Measurements from ENCODE around the gene LRFN5. TPM values are rescaled to one million over a fixed set of nuclear protein-coding genes. Genes with fewer than 3 reads are reported as not detected.
"Not testable (repeated sequence)": the region's sequence is repeated elsewhere in the genome, so short reads cannot be mapped to it uniquely, and the experiment has no call there.

The LRFN5 gene
- not detected for total RNA-seq

DNA sequence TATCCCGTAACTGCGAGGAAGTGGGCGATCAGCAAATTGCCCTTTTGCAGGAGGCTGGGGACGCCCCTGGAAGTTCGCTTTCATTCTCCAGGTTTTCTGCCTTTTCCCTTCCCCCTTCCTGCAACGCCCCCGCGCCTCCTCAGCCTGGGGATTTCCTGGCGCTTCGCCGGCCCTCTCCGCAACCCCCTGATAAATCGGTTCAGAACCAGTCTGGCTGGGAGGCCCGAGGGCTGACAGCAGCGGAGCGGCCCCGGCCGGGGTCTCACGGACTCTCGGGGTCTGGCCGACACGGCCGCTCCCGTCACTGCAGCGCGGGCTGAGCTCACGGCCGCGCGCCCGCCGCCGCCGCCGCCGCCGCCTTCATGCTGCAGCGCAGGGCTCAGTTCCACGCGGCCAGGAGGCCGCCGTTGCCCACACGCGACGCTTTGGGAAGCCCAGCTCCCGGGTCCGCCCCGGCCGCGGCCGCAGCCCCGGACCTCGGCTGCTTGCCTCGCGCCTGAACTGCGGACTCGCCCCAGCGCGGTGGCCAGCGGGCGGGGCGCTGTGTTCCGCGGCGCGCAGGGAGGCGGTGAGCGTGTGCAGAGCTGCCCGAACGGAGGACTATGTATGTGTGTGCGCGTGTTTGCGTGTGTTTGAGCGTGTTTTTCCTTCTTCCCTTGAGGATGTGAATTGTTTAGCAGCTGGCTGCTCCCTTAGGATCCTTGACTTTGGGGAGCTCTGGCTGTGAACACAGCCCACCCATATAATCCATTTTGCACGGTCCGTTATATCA, at the start of gene LRFN5:
LRFN5 (plus strand) TSS at position 345 of the 772 bp plus-strand sequence.
- POLR2A ChIA-PET: no interaction called here
- CTCF ChIA-PET: interaction anchor here (0.5 kb wide), 1 partner anchor 145 kb away, joined by 3 read pairs; no protein-coding TSS in a partner anchor

DNA sequence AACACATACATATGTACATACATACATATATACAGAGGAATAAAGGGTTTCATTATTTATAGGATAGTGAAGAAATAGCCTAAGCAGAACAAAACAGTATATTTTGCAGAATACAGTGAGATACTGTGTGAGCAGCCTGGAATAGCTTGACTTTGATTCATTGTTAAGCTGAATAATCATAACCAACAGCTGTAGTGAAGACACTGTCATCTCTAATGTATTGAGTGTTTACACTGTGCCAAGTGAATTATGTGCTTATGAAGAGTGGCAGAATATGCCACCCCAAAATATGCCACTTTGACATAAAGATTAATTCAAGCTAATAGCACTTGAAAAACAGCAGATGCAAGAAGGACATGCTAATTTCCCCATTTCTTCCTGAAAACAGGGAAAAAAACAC, 48.2 kb upstream of the LRFN5 start:
- CTCF ChIA-PET: no interaction called here
- POLR2A ChIA-PET: no interaction called here

DNA sequence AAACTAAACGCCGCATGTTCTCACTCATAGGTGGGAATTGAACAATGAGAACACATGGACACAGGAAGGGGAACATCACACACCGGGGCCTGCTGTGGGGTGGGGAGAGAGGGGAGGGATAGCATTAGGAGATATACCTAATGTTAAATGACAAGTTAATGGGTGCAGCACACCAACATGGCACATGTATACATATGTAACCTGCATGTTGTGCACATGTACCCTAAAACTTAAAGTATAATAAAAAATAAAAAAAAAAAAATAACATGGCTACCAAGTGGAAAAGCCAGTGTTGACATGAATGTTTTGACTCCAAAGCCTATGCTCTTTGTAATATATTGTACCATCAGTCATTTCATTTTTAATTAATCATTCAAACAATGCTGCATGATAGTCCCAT, 39.8 kb upstream of the LRFN5 start:
- POLR2A ChIA-PET: not testable (repeated sequence)

DNA sequence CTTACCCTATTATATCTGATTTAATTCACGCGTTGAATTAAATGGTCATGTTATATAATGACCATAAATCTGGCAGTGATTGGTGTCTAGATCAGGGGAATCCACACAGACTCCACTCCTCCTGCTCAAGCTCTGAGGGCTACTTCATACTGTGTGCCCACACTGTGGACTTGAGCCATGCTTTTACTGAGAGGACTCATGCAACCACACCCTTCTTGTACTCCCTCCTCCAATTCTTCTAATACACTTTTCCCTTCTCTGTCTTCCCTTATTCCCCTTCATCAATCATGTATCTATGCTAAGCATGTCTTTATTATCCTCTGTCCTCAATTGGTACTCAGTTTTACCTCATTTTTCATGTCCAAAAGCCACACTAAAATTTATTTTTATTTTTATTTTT, 37.7 kb upstream of the LRFN5 start:
- CTCF ChIA-PET: no interaction called here
- POLR2A ChIA-PET: no interaction called here

More for the DNA sequence above, 39.8 kb upstream of the LRFN5 start:
- CTCF ChIA-PET: not testable (repeated sequence)

DNA sequence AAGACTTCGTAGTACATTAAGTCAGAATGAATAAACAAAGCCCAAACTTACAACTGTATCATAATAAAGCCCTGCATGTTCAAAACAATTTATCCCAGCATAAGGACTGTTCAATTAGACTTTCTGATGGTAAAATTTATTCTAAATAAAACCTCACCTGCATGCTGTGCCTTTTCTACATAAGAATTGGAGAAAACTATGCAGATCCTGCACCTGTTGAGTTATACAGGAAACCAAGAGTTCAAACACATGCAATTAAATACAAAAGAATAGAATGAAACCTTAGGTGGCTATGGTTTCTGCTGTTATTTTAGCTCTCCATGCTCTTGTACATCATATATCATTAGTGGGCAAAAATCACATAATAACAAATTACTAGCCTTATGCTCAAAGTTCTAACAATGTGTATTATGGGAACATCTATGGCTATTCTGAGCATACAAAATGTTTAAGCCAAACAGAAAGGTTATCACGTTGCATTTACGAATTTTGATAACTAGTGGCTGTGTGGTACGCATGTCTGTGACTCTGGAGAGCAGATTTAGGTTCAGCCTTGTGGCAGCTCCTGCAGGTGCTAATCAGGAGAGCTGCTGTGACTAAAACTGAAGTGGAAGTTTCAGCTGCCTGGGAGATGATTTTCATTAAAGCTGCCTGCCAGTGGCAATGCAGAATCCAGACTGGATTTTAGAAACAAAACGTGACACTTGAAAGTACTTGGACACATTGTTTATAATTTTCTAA, 36.1 kb upstream of the LRFN5 start:
- ChIA-PET POLR2A (no interaction called here), CTCF (no interaction called here)

DNA sequence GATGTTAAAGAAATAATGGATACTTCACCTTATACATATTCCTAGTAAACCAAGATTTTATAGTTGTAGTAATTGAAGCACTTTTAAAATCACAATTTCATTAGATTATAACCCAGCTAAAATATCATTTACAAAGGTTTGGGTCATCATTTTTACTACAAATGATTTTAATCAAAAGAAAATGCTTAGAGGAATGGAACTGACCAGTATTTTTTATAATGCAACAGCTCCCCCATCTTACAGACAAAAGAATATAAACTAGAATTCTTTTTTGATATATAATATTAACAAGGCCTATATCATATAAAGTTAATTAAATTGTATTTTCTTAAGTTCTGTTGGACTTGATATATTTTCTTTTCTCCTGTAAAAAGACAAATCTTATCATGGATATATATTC, 20.4 kb upstream of the LRFN5 start:
- POLR2A ChIA-PET: no interaction called here
- CTCF ChIA-PET: no interaction called here

DNA sequence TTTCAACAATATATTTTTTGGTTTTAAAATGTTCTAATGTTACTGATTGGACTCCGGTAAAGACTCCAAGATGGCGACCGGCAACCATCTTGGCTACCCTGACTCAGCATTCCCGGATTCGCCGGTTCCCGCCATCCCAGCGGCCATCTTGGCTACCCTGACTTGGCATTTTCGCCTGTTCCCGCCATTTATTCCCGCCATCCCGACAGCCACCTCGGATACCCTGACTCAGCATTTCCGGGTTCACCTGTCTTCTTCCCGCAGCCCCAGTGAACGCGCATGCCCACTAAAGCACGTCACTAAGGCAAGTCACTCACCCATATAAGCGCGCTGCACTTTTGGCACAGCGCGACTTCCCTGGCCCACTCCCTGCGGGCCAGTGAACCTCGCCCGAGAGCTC, 9.0 kb upstream of the LRFN5 start:
- POLR2A ChIA-PET: no interaction called here
- CTCF ChIA-PET: no interaction called here

DNA sequence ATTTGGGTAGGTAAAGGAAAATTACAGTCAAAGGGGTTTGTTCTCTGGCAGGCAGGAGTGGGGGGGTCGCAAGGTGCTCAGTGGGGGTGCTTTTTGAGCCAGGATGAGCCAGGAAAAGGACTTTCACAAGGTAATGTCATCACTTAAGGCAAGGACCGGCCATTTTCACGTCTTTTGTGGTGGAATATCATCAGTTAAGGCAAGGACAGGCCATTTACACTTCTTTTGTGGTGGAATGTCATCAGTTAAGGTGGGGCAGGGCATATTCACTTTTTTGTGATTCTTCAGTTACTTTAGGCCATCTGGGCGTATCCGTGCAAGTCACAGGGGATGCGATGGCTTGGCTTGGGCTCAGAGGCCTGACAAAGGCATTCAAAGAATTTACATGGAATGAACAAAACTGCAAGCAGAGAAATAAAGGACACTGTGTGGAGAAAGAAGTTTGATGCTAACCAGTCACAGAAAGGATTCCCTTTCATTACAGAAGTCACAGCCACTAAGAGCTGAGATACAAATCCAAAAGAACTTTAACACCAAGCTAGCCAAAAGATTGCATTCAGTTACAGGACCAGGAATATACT, 6.8 kb upstream of the LRFN5 start:
- CTCF ChIA-PET: not testable (repeated sequence)

DNA sequence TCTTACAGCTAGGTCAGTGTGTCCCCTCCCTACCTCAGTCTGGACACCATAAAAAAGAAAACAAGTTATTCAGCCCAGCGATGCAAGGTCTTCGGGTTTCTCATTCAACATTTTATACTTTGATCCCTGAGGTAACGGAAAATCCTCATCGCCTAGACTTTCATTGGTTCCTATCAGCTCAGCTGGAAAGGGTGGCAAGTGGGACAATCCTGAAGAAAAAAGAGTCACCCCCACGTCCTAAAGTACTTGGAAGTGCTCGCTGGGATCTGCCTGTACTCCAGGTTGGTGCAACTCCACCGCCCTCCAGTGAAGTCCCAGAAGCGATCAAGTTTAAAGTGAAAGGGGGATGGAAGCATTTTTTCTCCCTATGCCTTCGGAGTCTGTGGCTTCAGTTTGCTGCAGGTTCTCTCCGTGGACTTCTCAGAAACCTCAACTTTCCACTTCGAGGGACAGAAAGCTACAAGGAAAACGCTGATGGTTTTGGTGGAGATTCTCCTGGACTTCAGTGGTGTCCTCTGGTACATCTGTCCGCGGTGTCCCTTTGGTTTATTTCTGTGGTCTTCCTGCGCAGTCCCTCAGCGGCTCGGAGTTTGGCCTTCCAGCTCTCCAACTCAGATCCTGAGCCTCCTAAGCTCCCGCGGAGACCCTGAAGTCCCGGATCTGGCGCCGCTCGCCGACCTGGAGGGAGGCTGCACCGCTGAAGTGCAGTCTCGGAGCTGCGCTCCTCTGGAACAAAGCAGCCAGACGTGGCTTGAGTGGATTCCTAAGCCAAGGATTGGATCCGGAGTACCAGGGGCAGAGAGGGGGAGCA, 1.8 kb upstream of the LRFN5 start:
- POLR2A ChIA-PET: no interaction called here

More for the DNA sequence above, 6.8 kb upstream of the LRFN5 start:
- POLR2A ChIA-PET: not testable (repeated sequence)

DNA sequence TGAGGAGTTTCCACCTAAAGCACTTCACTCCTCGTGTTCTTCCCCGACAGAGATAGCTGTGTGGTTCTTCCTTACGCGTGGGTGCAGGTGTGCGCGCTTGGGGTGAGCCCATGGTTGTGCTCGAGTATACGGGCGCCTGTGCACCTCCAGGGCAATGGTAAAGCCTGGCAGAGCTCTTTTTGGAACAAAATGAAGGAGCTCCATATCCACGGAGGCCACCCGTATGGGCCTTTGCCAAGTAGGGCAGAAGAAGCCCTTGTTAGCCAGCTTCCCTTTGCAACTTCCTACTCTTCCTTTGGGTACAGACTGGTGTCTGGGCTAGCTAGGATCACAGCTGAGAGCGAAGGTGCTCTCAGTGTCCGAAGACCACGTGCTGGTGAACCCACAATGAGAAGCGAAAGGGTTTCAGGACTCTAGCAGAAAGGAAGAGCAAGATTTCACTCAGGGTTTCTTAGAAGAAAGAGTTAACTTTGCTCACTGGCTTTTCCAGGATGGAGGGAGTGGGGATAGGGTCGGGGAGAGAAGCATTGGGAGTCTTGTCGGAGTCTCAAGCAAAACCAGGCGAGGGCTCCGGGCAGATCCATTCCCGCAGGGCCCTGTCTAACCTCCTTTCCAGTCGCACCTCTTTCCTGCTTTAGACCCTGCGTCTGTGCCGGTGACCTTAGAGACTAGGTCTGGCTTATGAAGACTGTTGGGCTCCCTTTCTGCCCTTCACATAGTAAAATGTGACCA, 960 bp upstream of the LRFN5 start:
- ChIA-PET POLR2A (no interaction called here), CTCF (no interaction called here)

More for the DNA sequence above, 1.8 kb upstream of the LRFN5 start:
- CTCF ChIA-PET: no interaction called here

DNA sequence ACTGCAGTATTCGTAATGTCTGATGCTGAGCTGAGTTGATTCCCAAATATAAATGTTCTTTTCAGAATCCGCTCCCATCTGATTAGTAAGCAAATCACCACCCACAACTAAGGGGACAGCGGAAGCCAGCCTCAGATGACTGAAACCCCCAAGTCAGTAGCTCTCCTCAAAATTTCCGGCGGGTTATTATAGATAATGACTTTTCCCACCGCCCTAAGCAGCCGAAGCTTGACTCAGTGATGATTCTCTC, 469 bp upstream of the LRFN5 start:
- CTCF ChIA-PET: no interaction called here
- POLR2A ChIA-PET: no interaction called here

DNA sequence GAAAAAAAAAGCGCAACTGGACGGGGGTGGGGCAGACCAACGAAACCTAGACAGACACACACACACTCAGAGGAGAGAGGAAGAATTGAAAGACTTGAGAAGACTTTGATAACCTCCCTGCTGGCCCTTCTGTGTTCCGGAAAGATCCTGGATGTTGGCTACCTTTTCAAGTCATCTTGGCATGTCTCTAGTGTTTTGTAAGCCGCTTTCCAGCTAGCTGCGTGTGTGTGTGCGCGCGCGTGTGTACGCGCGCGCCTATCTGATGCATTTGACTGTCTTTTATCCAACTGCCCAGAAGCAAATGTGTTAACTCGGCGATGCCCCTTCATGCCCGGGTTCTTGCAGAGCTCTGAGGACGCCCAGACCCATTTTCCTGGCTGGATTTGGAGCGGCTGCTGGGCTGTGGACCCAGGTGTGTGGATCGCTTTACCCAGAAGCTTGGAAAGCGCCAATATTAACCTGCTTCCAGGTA, 664 bp downstream of the LRFN5 start:
- ChIA-PET CTCF (interaction anchor here (0.5 kb wide), 1 partner anchor 145 kb away, joined by 3 read pairs; no protein-coding TSS in a partner anchor), POLR2A (no interaction called here)

DNA sequence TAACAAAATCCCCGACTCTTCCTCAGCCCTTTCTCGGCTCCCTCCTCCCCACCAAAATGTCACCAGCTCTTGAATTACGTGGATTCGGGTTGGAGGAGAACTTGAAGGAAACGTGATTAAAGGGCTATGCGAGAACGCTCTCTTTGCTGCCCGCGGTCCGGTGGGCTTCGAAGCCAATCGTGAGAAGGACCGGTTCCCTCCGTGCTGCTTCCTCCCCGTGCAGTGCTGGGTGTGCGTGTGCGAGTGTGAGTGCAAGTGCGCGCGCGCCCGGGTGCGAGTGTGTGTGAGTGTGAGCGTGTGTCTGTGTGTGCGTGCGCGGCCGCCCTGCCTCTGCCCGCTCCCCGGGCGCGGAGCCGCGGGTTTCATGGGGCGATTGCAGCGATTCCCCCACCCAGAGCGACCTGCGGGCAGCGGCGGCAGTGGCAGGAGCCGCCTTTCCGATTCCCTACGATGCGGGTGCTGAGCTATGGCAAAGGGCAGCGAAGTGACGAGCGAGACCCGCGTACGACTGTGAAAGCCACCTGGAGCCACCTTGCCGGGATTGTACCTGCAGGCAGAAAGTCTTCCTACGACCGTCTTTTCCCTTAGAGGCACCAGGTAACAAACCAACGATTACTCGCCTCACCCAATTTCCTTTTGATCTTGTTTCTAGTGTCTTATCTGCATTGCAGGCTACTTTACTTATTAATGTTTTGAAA, 1.4 kb downstream of the LRFN5 start:
- ChIA-PET POLR2A (no interaction called here), CTCF (no interaction called here)

DNA sequence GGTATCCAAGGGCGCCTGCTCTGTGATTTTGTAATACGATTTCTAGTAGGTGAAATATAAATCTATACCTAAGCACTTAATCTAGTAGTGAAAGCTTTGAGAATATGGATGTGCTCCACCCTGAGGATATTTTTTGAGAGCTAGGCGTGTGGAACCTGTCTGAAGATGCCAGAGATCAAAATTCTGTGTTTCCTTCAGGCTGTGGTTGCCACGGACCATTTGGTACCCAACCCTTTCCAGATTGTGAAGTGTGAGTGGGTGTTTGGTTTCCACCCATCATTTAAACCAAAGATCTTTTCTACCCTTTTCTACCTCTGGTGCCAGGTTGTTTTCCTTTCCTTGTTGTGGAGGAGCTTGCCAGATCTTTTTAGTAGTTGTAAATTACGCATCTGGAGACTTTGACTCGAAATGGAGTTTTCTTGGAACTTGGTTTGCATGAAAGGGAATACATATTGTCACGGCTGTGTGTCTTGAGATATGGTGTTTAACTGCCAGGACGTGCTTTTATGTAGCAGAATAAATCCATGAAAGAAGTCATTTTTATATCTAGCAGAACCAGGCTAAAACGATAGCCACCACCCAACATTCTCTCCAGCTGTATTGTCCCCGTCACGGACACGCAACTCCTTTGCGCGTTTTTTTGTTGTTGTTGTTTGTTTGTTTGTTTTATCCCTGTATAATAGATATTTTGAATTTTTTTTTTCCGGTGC, 2.2 kb downstream of the LRFN5 start:
- CTCF ChIA-PET: interaction anchor here (0.7 to 1.4 kb wide), 2 partner anchors 8 to 28 kb away, joined by 3 read pairs; no protein-coding TSS in a partner anchor

DNA sequence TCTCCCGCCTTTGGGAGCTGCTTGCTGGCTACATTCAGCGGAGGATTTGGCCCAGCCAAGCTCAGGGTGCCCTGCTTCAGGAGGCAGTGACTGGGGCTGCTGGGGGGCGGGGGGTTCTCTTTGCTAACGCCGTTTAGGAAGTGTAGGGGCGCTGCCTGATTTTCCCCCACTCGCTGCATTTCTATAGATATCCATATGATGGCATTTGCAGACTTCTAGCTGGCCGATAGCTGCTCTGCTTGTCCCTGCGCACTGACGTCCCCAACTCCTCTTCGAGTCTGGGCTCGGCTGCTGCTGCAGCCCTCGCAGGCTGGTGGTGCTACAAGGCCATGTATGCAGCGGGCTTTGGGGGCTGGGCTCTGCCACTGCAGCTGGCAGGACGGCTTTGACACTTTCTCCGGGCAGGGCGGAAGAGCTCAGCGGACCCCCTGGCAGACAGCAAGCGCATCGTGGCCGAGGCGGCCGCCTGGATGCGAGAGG, 3.1 kb downstream of the LRFN5 start:
- ChIA-PET POLR2A (no interaction called here), CTCF (interaction anchor here (0.7 to 1.4 kb wide), 2 partner anchors 9 to 27 kb away, joined by 3 read pairs; no protein-coding TSS in a partner anchor)

More for the DNA sequence above, 2.2 kb downstream of the LRFN5 start:
- POLR2A ChIA-PET: no interaction called here

DNA sequence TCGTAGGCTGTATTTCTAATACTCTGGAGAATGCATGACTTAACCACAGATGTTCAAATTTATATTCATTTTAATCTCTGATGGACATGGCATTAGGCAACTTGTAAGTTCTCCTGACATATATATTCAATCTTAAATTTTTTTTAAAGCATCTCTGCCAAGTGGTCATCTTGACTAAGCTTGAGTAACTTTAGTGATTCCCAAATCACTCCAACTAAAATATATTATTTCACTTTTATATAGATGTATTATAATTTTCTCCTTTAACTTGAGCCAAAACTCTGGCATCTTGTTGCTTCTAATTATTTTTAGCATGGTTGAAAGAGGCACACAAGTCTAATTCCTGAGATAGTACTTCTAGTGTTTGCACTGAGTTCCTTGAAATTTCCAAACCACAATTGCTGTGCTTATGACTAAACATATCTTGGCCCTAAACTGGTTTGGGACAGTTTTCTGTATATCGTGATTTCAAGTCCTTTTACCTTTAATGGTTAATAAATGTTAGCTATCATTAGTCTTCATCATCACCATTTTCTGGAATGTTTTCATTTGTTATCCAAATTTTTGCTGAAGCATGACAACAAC, 8.4 kb downstream of the LRFN5 start:
- ChIA-PET CTCF (no interaction called here), POLR2A (no interaction called here)

DNA sequence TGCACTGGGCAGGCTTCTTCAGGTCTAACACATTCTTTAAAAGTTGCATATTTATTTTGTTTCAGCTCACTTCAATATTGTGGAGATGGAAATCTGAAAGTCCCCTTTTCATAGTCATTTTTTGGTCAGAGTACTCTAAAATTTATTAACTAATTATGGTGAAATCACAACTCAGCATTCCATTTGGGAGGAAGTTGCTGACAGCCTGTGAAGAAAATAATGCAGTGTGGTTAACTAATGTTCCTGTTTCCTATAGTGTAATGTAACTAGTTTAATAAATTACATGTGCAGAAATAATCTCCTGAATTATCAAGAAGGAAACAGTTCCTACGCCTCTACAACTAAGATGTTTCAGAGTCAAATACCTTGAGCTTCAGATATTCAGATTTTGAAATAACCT, 17.1 kb downstream of the LRFN5 start:
- POLR2A ChIA-PET: no interaction called here

DNA sequence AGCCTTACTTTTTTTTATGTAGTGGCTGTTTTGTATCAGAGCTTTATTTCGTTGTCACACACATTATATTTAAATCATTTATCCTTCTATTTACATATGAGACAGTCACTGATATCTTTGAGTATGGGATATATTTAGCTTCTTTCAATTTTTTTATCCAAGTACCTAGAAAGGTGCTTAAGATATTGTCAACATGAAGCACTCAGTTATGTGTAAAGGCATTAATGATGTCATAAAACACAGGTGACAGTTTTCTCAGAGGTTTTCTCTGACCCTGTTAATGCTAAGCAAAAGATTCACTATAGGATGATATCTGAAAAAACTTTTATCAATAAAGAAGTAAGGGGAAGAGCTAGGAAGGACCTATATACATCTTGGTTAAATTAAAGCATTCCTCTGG, 23.2 kb downstream of the LRFN5 start:
- ChIA-PET CTCF (no interaction called here), POLR2A (no interaction called here)

More for the DNA sequence above, 17.1 kb downstream of the LRFN5 start:
- CTCF ChIA-PET: no interaction called here

All from activated CD8-positive, alpha-beta memory T cell treated with anti-CD3 and anti-CD28 coated beads for 36 hours (primary cell).